ENCODE measurements around the gene RTBDN. TPM values are rescaled to one million over a fixed set of nuclear protein-coding genes. Genes with fewer than 3 reads are reported as not detected.

RTBDN gene
- total RNA-seq, 1 donor from 2014 or later: not detected

DNA sequence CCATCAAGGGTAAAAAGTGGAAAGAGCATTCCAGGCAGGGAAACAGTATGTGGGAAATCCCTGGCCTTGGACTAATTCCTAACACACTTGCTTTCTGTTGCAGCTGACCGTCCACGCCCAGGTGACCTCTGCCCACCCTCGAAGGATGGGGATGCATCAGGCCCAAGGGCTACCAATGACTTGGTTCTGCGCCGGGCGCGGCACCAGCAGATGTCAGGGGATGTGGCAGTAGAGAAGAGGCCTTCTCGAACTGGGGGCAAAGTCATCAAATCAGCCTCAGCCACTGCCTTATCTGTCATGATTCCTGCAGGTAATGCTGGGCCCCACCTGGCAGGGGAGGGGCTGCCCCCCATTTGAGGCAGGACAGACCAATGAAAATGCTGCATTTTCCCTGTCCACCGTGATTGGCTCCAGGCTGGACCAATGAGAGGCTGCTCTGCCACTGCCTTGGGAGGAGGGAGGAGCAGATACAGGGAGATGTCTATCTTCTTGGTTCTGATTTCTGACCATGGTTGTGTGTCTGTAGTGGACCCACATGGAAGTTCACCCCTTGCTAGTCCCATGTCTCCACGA lies 34.2 kb upstream of the RTBDN start:
- Histone ChIP-seq H3K9ac (no peak overlapping the region), H3K36me3 (no peaks in the 10 kb centered on the region), H3K27me3 (no peaks in the 10 kb centered on the region), H3K4me1 (peaks cover 5% of the 10 kb centered on the region), H4K20me1 (ENCODE audit: low read depth) (no peaks in the 10 kb centered on the region), H3F3A (ENCODE audit: low read depth) (peaks cover 18% of the 10 kb centered on the region), H3K27ac (no peak overlapping the region), H3K9me3 (ENCODE audit: low read depth) (no peaks in the 10 kb centered on the region), H3K4me3 (no peak overlapping the region), H3K79me2 (ENCODE audit: low read depth) (no peaks in the 10 kb centered on the region), H2AFZ (replicated peaks) (no peak overlapping the region), H3K4me2 (no peak overlapping the region)
- no peak for DNase-seq (ENCODE audit: low spot score)
- peaks cover 23% of the 10 kb centered on the region for H3K27me3 Mint-ChIP-seq (ENCODE audit: insufficient read depth, low read depth)
- no peak for TF ChIP-seq EZH2 (IDR thresholded peaks at IDR 0.05)
- TF ChIP-seq, protein P1, sequence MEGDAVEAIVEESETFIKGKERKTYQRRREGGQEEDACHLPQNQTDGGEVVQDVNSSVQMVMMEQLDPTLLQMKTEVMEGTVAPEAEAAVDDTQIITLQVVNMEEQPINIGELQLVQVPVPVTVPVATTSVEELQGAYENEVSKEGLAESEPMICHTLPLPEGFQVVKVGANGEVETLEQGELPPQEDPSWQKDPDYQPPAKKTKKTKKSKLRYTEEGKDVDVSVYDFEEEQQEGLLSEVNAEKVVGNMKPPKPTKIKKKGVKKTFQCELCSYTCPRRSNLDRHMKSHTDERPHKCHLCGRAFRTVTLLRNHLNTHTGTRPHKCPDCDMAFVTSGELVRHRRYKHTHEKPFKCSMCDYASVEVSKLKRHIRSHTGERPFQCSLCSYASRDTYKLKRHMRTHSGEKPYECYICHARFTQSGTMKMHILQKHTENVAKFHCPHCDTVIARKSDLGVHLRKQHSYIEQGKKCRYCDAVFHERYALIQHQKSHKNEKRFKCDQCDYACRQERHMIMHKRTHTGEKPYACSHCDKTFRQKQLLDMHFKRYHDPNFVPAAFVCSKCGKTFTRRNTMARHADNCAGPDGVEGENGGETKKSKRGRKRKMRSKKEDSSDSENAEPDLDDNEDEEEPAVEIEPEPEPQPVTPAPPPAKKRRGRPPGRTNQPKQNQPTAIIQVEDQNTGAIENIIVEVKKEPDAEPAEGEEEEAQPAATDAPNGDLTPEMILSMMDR (IDR thresholded peaks at IDR 0.05): no peak
- no peak for TF ChIP-seq EZH2phosphoT487 (IDR thresholded peaks at IDR 0.05)
- H3K27ac Mint-ChIP-seq: no peak overlapping the region
- H3K36me3 Mint-ChIP-seq: peaks cover 18% of the 10 kb centered on the region
- H3K4me1 Mint-ChIP-seq: peaks cover 9% of the 10 kb centered on the region
- H3K9me3 Mint-ChIP-seq: peaks cover 6% of the 10 kb centered on the region
- peak overlapping the region; percentile 69 for H3K4me3 Mint-ChIP-seq

- Mint-ChIP-seq H3K4me1 (peaks cover 9% of the 10 kb centered on the region), H3K27ac (no peak overlapping the region), H3K9me3 (peaks cover 2% of the 10 kb centered on the region), H3K36me3 (peaks cover 14% of the 10 kb centered on the region), H3K27me3 (ENCODE audit: insufficient read depth, low read depth) (peaks cover 19% of the 10 kb centered on the region), H3K4me3 (peak overlapping the region; percentile 83)
- Histone ChIP-seq H3K79me2 (ENCODE audit: low read depth) (no peaks in the 10 kb centered on the region), H3K36me3 (no peaks in the 10 kb centered on the region), H3K4me3 (peak overlapping the region; percentile 58), H3K27me3 (no peaks in the 10 kb centered on the region), H3K27ac (no peak overlapping the region), H3K4me1 (peaks cover 5% of the 10 kb centered on the region), H3K9ac (no peak overlapping the region), H3K9me3 (ENCODE audit: low read depth) (no peaks in the 10 kb centered on the region), H3F3A (ENCODE audit: low read depth) (peaks cover 13% of the 10 kb centered on the region), H3K4me2 (peak overlapping the region; percentile 90), H2AFZ (replicated peaks) (peak overlapping the region; percentile 84), H4K20me1 (ENCODE audit: low read depth) (no peaks in the 10 kb centered on the region)
- DNase-seq (ENCODE audit: low spot score): peak; percentile 93
- TF ChIP-seq EZH2 (IDR thresholded peaks at IDR 0.05) (no peak), EZH2phosphoT487 (IDR thresholded peaks at IDR 0.05) (no peak)
- TF ChIP-seq, protein P1 (IDR thresholded peaks at IDR 0.05): peak; percentile 31
Observed at GRCh38 chr19:12867120-12868099, 33.0 kb upstream of the RTBDN start.

- Histone ChIP-seq H3K27me3 (no peaks in the 10 kb centered on the region), H4K20me1 (ENCODE audit: low read depth) (no peaks in the 10 kb centered on the region), H3K27ac (no peak overlapping the region), H3K36me3 (no peaks in the 10 kb centered on the region), H3K4me3 (peak overlapping the region; percentile 58), H3F3A (ENCODE audit: low read depth) (peaks cover 13% of the 10 kb centered on the region), H3K4me1 (peaks cover 5% of the 10 kb centered on the region), H2AFZ (replicated peaks) (no peak overlapping the region), H3K9ac (no peak overlapping the region), H3K4me2 (peak overlapping the region; percentile 90), H3K79me2 (ENCODE audit: low read depth) (no peaks in the 10 kb centered on the region), H3K9me3 (ENCODE audit: low read depth) (no peaks in the 10 kb centered on the region)
- H3K4me3 Mint-ChIP-seq: peak overlapping the region; percentile 66
- no peaks in the 10 kb centered on the region for H3K9me3 Mint-ChIP-seq
- peak; percentile 20 for DNase-seq (ENCODE audit: low spot score)
- peaks cover 9% of the 10 kb centered on the region for H3K4me1 Mint-ChIP-seq
- peaks cover 15% of the 10 kb centered on the region for H3K27me3 Mint-ChIP-seq (ENCODE audit: insufficient read depth, low read depth)
- no peak overlapping the region for H3K27ac Mint-ChIP-seq
- TF ChIP-seq EZH2phosphoT487 (IDR thresholded peaks at IDR 0.05): no peak
- peaks cover 7% of the 10 kb centered on the region for H3K36me3 Mint-ChIP-seq
Observed at GRCh38 chr19:12866416-12867119, 32.2 kb upstream of the RTBDN start.

Data from neural progenitor cell (in vitro differentiated cells).